ENCODE data around the gene PTPRN2. TPM values are rescaled to one million over a fixed set of nuclear protein-coding genes. Genes with fewer than 3 reads are reported as not detected.

PTPRN2 gene
- total RNA-seq, 2 donors from 2014 or later: 26.1 to 55.5 TPM

DNA sequence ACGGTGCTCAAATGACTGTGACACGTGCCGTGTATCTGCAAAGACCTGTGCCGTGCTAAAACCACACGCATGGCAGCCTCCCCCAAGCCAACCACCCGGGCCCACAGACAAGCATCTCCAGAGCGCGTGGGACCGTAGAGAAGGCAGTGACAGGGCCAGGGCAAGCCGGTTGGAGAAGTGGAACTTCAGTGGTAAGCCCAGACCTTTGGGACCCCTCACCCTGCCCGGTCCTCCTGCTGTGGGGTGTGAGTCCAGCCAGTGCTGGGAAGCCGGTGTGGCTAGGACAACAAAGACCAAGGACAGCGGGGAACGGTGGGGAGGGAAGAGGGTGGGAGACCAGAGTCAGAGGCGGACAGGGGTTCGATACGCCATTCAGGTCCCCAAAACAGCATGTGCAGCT is 774.6 kb downstream of the PTPRN2 start:
- Histone ChIP-seq H3K27me3 (replicated peaks; ENCODE audit: insufficient read depth) (no peaks in the 10 kb centered on the region), H3K4me3 (no peak overlapping the region), H3K27ac (no peak overlapping the region), H3K4me1 (replicated peaks) (no peaks in the 10 kb centered on the region), H3K9me3 (no peaks in the 10 kb centered on the region), H3K36me3 (no peaks in the 10 kb centered on the region)
- DNase-seq (ENCODE audit: low spot score): no peak
- TF ChIP-seq, protein P1, sequence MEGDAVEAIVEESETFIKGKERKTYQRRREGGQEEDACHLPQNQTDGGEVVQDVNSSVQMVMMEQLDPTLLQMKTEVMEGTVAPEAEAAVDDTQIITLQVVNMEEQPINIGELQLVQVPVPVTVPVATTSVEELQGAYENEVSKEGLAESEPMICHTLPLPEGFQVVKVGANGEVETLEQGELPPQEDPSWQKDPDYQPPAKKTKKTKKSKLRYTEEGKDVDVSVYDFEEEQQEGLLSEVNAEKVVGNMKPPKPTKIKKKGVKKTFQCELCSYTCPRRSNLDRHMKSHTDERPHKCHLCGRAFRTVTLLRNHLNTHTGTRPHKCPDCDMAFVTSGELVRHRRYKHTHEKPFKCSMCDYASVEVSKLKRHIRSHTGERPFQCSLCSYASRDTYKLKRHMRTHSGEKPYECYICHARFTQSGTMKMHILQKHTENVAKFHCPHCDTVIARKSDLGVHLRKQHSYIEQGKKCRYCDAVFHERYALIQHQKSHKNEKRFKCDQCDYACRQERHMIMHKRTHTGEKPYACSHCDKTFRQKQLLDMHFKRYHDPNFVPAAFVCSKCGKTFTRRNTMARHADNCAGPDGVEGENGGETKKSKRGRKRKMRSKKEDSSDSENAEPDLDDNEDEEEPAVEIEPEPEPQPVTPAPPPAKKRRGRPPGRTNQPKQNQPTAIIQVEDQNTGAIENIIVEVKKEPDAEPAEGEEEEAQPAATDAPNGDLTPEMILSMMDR (IDR thresholded peaks at IDR 0.05): no peak
- no peak for TF ChIP-seq POLR2A (IDR thresholded peaks at IDR 0.05)
- TF ChIP-seq POLR2AphosphoS5 (IDR thresholded peaks at IDR 0.05): no peak
- 89% methylated on average over 17 of the region's 17 CpGs for WGBS
- intact Hi-C loops (cut with DNase I): no loop called here

DNA sequence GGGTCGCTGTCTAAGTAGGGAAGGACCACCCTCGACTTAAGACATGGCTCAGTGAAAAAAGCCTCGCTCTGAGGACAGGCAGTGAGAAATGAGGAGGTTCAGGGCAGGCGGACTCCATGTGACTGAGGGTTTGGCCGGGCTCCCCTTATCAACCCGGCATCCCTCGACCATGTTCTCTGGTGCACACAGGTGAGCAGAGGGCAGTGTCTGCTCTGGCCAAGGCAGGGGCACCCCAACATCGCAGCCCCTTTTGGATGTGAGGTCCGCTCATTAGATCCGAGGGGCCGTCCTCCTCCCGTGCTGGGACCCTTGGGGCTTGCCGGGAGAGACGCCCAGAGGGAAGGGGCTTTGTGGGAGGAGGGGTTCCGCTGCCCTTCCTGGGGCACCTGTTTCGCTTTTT is 775.7 kb downstream of the PTPRN2 start:
- Histone ChIP-seq H3K27ac (no peak overlapping the region), H3K36me3 (no peaks in the 10 kb centered on the region), H3K9me3 (no peaks in the 10 kb centered on the region), H3K4me3 (no peak overlapping the region), H3K27me3 (replicated peaks; ENCODE audit: insufficient read depth) (no peaks in the 10 kb centered on the region), H3K4me1 (replicated peaks) (no peaks in the 10 kb centered on the region)
- intact Hi-C loops (cut with DNase I): no loop called here
- no peak for TF ChIP-seq POLR2A (IDR thresholded peaks at IDR 0.05)
- TF ChIP-seq POLR2AphosphoS5 (IDR thresholded peaks at IDR 0.05): no peak
- TF ChIP-seq, protein P1 (IDR thresholded peaks at IDR 0.05): no peak
- no peak for DNase-seq (ENCODE audit: low spot score)
- WGBS: 84% methylated on average over 16 of the region's 16 CpGs

DNA sequence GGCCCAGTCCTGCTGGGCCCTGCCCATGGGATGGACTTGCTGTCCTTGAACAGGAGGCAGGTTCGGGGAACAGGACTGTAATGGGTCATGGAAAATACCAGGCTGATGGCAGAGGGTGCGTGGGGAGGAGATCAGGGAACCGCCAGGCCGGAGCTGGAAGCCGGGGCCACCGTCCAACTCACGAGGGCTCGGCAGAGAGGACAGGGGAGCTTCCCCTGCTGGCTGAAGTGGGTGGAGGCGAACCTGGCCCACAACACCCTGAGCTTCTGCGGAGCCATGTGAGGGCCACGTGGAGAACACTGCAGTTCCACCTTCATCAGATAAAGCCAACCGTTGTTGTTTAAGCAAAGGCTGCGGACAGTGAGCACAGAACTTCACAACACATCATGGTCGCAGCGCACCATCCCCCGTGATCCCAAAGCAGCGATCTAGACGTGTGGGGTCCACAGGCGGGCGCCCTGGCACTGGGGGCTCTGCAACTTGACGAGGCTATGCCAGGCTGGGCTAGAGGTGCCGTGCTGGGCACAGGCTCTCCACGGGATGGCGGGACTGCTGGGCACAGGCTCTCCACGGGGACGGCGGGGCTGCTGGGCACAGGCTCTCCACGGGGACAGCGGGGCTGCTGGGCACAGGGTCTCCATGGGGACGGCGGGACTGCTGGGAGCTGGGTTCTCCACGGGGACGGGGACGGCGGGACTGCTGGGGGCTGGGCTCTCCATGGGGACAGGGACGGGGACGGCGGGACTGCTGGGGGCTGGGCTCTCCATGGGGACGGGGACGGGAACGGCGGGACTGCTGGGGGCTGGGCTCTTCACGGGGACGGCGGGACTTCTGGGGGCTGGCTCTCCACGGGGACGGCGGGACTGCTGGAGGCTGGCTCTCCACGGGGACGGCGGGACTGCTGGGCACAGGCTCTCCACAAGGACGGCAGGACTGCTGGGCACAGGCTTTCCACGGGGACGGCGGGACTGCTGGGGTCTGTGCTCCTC is 777.5 kb downstream of the PTPRN2 start:
- no peak overlapping the region for H3K4me3 ChIP-seq
- DNase-seq (ENCODE audit: low spot score): no peak
- WGBS: 94% methylated on average over 55 of the region's 55 CpGs
- no peaks in the 10 kb centered on the region for H3K4me1 ChIP-seq (replicated peaks)
- H3K36me3 ChIP-seq: no peaks in the 10 kb centered on the region
- H3K9me3 ChIP-seq: no peaks in the 10 kb centered on the region
- TF ChIP-seq, protein P1 (IDR thresholded peaks at IDR 0.05): no peak
- TF ChIP-seq POLR2A (IDR thresholded peaks at IDR 0.05) (no peak), POLR2AphosphoS5 (IDR thresholded peaks at IDR 0.05) (no peak)
- no peak overlapping the region for H3K27ac ChIP-seq
- intact Hi-C loops (cut with DNase I): no loop called here
- H3K27me3 ChIP-seq (replicated peaks; ENCODE audit: insufficient read depth): no peaks in the 10 kb centered on the region

DNA sequence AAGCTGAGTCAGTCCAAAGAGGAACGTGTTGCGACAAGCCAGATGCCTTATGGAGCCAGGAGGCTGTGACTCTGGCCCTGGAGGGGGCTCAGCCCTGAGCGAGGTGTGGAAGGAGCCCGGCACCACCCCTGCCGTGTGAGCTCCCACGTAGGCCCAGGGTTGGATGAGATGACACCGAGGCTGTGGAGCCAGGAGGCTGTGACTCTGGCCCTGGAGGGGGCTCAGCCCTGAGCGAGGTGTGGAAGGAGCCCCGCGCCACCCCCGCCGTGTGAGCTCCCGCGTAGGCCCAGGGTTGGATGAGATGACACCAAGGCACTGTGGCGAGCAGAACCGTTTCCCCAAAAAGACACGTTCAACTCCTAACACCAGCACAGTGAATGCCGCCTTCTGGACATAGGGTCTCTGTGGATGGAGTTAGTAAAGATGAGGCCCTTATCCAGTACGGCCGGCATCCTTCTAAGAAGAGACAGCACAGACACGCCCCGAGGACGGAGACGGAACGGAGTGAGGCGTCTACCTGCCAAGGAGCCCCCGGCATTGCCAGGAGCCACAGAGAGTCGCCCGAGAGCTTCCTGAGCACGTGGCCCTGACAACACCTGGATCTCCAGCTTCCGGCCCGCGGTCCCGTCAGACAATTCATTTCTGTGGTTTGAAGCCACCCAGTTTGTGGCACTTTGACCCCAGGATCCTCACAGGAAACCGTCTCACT is 778.3 kb downstream of the PTPRN2 start:
- no peak for TF ChIP-seq POLR2AphosphoS5 (IDR thresholded peaks at IDR 0.05)
- TF ChIP-seq, protein P1 (IDR thresholded peaks at IDR 0.05): no peak
- no peak for TF ChIP-seq POLR2A (IDR thresholded peaks at IDR 0.05)
- Histone ChIP-seq H3K36me3 (no peaks in the 10 kb centered on the region), H3K4me3 (no peak overlapping the region), H3K27me3 (replicated peaks; ENCODE audit: insufficient read depth) (no peaks in the 10 kb centered on the region), H3K27ac (no peak overlapping the region), H3K9me3 (no peaks in the 10 kb centered on the region), H3K4me1 (replicated peaks) (no peaks in the 10 kb centered on the region)
- no peak for DNase-seq (ENCODE audit: low spot score)
- WGBS: 96% methylated on average over 35 of the region's 35 CpGs
- intact Hi-C loops (cut with DNase I): no loop called here
